HG02571 (cell line): ENCODE results near the gene WDR47.
"Not testable (repeated sequence)": the region's sequence is repeated elsewhere in the genome, so short reads cannot be mapped to it uniquely, and the experiment has no call there.

Source experiments
- ATAC-seq: cut with Tn5 transposase; IDR thresholded peaks from one replicate; pipeline ENCODE4 v1.9.1; 2021; ENCODE audit warnings: mild to moderate bottlenecking, moderate library complexity; ENCODE audit not compliant: unreplicated experiment

WDR47 gene

GRCh38 chr1:108969346-108969745 lies 72.6 kb downstream of the WDR47 start:
- ATAC-seq: no peak

GRCh38 chr1:108963052-108963686 lies 78.7 kb downstream of the WDR47 start, which contains the start of gene CLCC1:
Gene CLCC1 (minus strand): TSS chr1:108963484. CDS start chr1:108950437, 13,047 bp downstream.
- peak; percentile 89 for ATAC-seq

GRCh38 chr1:108962681-108963051 lies 79.2 kb downstream of the WDR47 start:
- no peak for ATAC-seq

- ATAC-seq: no peak
These were observed 80.0 kb downstream of the WDR47 start for GRCh38 chr1:108961752-108962486.

- peak; percentile 31 for ATAC-seq
These were observed 80.7 kb downstream of the WDR47 start for GRCh38 chr1:108961198-108961597.

GRCh38 chr1:108960719-108961118 lies 81.2 kb downstream of the WDR47 start:
- no peak for ATAC-seq

GRCh38 chr1:108957888-108958287 lies 84.0 kb downstream of the WDR47 start:
- ATAC-seq: no peak

GRCh38 chr1:108955881-108956280 lies 86.0 kb downstream of the WDR47 start:
- no peak for ATAC-seq

- ATAC-seq: no peak
These were observed 86.8 kb downstream of the WDR47 start for GRCh38 chr1:108955111-108955510.

GRCh38 chr1:108953452-108953851 lies 88.5 kb downstream of the WDR47 start:
- ATAC-seq: no peak

- no peak for ATAC-seq
These were observed 90.7 kb downstream of the WDR47 start for GRCh38 chr1:108951242-108951641.

GRCh38 chr1:108949044-108949443 lies 92.9 kb downstream of the WDR47 start:
- no peak for ATAC-seq

GRCh38 chr1:108947871-108948525 lies 93.9 kb downstream of the WDR47 start:
- no peak for ATAC-seq

- ATAC-seq: no peak
These were observed 105.7 kb downstream of the WDR47 start for GRCh38 chr1:108936170-108936569.

GRCh38 chr1:108933944-108934343 lies 108.0 kb downstream of the WDR47 start:
- no peak for ATAC-seq

- not testable (repeated sequence) for ATAC-seq
These were observed 114.3 kb downstream of the WDR47 start for GRCh38 chr1:108927565-108927964.

GRCh38 chr1:108925920-108926319 lies 116.0 kb downstream of the WDR47 start:
- ATAC-seq: no peak
